B cell (primary cell): ENCODE data around the gene MYO1C. TPM values are rescaled to one million over a fixed set of nuclear protein-coding genes. Genes with fewer than 3 reads are reported as not detected.

ENCODE experiments used
- ATAC-seq: fragments of 200-7000 bp; cut with Tn5 transposase; one replicate; pipeline ENCODE4 v1.10.0; 2021; ENCODE audit warnings: low read depth, mild to moderate bottlenecking, moderate number of reproducible peaks, moderate library complexity
- CTCF ChIA-PET: fragments of 350-600 bp; sonication (Branson Sonifier 250); formaldehyde crosslinking; loops from one replicate; lab custom pipeline; 2021; ENCODE audit warnings: antibody characterized with exemption, inconsistent platforms; lab: Charles Lee
- POLR2A ChIA-PET: fragments of 350-600 bp; sonication (Branson Sonifier 250); formaldehyde crosslinking; loops from one replicate; lab custom pipeline; 2021; ENCODE audit warnings: antibody characterized with exemption; lab: Charles Lee
- DNase-seq: peaks from one replicate; pipeline ENCODE4 v3.0.0; 2013
- H2AFZ ChIP-seq: 2 replicates; pipeline ENCODE4 v1.6.1; 2012; ENCODE audit warnings: mild to moderate bottlenecking, low read depth, low read length; ENCODE audit not compliant: insufficient read depth, poor library complexity, severe bottlenecking
- H3K27ac ChIP-seq, 2 donors: 1 replicate in 1 of 2; 2 replicates in 1 of 2; pipeline ENCODE4 v1.5.1; 2012 to 2013; ENCODE audit warnings: low read length in 2 of 2, mild to moderate bottlenecking in 2 of 2, moderate library complexity in 1 of 2
- H3K27me3 ChIP-seq, 4 experiments: fragments of 200-600 bp in 1 of 4; sonication (generic) in 1 of 4; replicated peaks in 1 of 4; 1 replicate in 2 of 4; 2 replicates in 2 of 4; pipeline versions ENCODE4 v1.6.1 to v1.7.0; 2013 to 2016; ENCODE audit warnings: low read length in 3 of 4, mild to moderate bottlenecking in 2 of 4, mixed read lengths in 1 of 4, moderate library complexity in 1 of 4; ENCODE audit not compliant: insufficient read depth in 4 of 4, control insufficient read depth in 3 of 4; ENCODE audit errors: control extremely low read depth in 1 of 4
- H3K36me3 ChIP-seq, 2 experiments: replicated peaks in 1 of 2; 1 replicate in 1 of 2; 2 replicates in 1 of 2; pipeline versions ENCODE4 v1.6.1 to v1.7.1; 2013; ENCODE audit warnings: low read length in 1 of 2; ENCODE audit not compliant: insufficient read depth in 2 of 2, control insufficient read depth in 1 of 2; ENCODE audit errors: control extremely low read depth in 1 of 2, extremely low read depth in 1 of 2
- H3K4me1 ChIP-seq, 2 donors: fragments of 200-600 bp in 1 of 2; sonication (generic) in 1 of 2; 1 replicate in 1 of 2; 2 replicates in 1 of 2; pipeline versions ENCODE4 v1.5.1 to v1.6.1; 2013 to 2017; ENCODE audit warnings: low read length in 2 of 2; ENCODE audit not compliant: control insufficient read depth in 2 of 2, insufficient read depth in 2 of 2
- H3K4me2 ChIP-seq: replicated peaks from 2 replicates; pipeline ENCODE3; 2012; ENCODE audit warnings: mild to moderate bottlenecking, low read depth, low read length; ENCODE audit not compliant: poor library complexity, severe bottlenecking
- H3K4me3 ChIP-seq, 5 experiments: fragments of 200-600 bp in 1 of 5; sonication (generic) in 1 of 5; 1 replicate in 3 of 5; 2 replicates in 2 of 5; pipeline versions ENCODE4 v1.5.1 to v1.7.0; 2011 to 2016; ENCODE audit warnings: low read length in 4 of 5, mild to moderate bottlenecking in 4 of 5, low read depth in 2 of 5, control low read depth in 1 of 5, moderate library complexity in 1 of 5; ENCODE audit not compliant: insufficient read depth in 1 of 5; ENCODE audit errors: control extremely low read depth in 1 of 5, extremely low read depth in 1 of 5
- H3K79me2 ChIP-seq: fragments of 200-600 bp; sonication (generic); one replicate; pipeline ENCODE4 v1.6.0; 2016; ENCODE audit warnings: low read length; ENCODE audit not compliant: control insufficient read depth, insufficient read depth
- H3K9ac ChIP-seq: fragments of 200-600 bp; sonication (generic); 2 replicates; pipeline ENCODE4 v1.6.1; 2017; ENCODE audit warnings: mild to moderate bottlenecking, low read length, moderate library complexity
- H3K9me3 ChIP-seq, 3 donors: one replicate each; pipeline versions ENCODE4 v1.6.1 to v1.7.1; 2013; ENCODE audit warnings: low read length in 2 of 3; ENCODE audit not compliant: control insufficient read depth in 2 of 3, insufficient read depth in 1 of 3; ENCODE audit errors: control extremely low read depth in 1 of 3
- H4K20me1 ChIP-seq: 2 replicates; pipeline ENCODE4 v1.6.0; 2012; ENCODE audit warnings: mild to moderate bottlenecking, low read length; ENCODE audit not compliant: insufficient read depth, control insufficient read depth, poor library complexity, severe bottlenecking
- H3K27ac Mint-ChIP-seq: one replicate; pipeline ENCODE4 v1.8.0; 2021; ENCODE audit warnings: mixed read lengths
- H3K27me3 Mint-ChIP-seq: one replicate; pipeline ENCODE4 v1.8.0; 2021; ENCODE audit warnings: mixed read lengths
- H3K4me1 Mint-ChIP-seq: one replicate; pipeline ENCODE4 v1.8.0; 2021; ENCODE audit warnings: mixed read lengths
- H3K4me3 Mint-ChIP-seq: one replicate; pipeline ENCODE4 v1.8.0; 2021; ENCODE audit warnings: mixed read lengths
- H3K9me3 Mint-ChIP-seq: one replicate; pipeline ENCODE4 v1.8.0; 2022; ENCODE audit warnings: mixed read lengths; ENCODE audit not compliant: insufficient read depth
- EZH2 ChIP-seq: IDR thresholded peaks from 2 replicates; pipeline ENCODE4 v1.6.1; 2012; ENCODE audit warnings: borderline replicate concordance, low read depth, mild to moderate bottlenecking, moderate library complexity, low read length; ENCODE audit not compliant: insufficient read depth, poor library complexity, severe bottlenecking
- WGBS: methylation state at CpG from one replicate; pipeline ENCODE4 v1.1.5; 2013; ENCODE audit warnings: missing lambda C conversion rate; ENCODE audit not compliant: insufficient coverage; 5-methylcytosine and 5-hydroxymethylcytosine counted together
- intact Hi-C: fragments of 100-400 bp; cut with micrococcal nuclease; formaldehyde crosslinking; loops from one replicate; pipeline ENCODE4 v1.10.0; 2022
- polyA plus RNA-seq: library from polyadenylated mRNA; depleted of rRNA; stranded (reverse); fragments of >200 nt; gene quantifications from 2 replicates; pipeline ENCODE4 v1.2.3, GENCODE V29; 2012
- total RNA-seq, 2 donors: library from RNA; stranded (reverse); fragments of 120-200 nt in 1 of 2; gene quantifications; 1 replicate in 1 of 2; 2 replicates in 1 of 2; pipeline versions ENCODE4 v1.2.3 to v1.2.4, GENCODE V29; 2013 to 2022
- TF ChIP-seq, protein P1 (sequence below): fragments of 200-600 bp; IDR thresholded peaks from one replicate; pipeline ENCODE4 v1.8.0; 2022; ENCODE audit warnings: antibody characterized with exemption, mild to moderate bottlenecking

MYO1C gene
- total and polyA plus RNA-seq, 2 donors (not counting 1 experiment from before 2014, with no cell fraction given), result 54.7 to 81.7 TPM

DNA sequence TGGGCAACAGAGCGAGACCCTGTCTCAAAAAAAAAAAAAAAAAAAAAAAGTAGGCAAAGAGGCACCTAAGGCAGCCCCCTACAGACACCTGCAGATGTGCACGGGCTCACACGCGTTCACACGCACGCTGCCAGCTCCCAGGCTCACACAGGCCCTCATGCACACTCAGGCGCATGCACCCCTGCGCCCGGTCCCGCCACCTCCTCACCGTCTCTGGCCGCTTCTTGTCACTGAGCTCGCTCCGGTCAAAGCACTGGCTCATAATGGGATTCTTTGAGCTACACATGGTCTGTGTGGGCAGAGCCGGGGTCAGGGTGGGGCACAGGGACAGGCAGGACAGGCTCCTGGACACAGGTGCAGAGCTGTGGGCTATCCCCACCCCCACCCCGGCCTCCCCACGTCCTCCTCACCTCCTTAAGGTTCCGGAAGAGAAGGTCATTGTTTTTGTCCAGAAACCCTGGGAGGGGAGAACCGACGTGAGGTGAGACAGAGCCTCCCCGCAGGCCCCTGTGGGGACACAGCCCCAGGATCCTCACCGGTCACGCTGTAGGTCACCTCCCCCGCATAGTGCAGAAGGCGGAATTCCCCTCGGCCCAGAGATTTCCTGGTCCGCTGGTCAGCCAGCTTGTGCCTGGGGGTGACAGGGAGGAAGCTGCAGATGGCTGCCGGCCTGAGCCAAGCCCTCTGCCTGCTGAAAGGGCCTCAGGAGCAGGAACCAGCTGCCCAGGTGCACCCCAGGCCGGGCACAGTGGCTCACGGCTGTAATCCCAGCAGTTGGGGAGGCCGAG lies 17.9 kb downstream of the MYO1C start:
- H4K20me1 ChIP-seq, result peaks cover 54% of the 10 kb centered on the region
- peak overlapping the region in 1 of 5 experiments; percentile 1 for H3K4me3 ChIP-seq
- H3K4me1 Mint-ChIP-seq, result peaks cover 42% of the 10 kb centered on the region
- peaks cover 0 to 43% of the 10 kb centered on the region in 2 experiments for H3K36me3 ChIP-seq
- H2AFZ ChIP-seq, result no peak overlapping the region
- peak overlapping the region; percentile 10 to 81 for H3K27ac ChIP-seq
- peak overlapping the region; percentile 82 for H3K4me3 Mint-ChIP-seq
- DNase-seq, result peak; percentile 75
- H3K79me2 ChIP-seq, result peaks cover 17% of the 10 kb centered on the region
- no peaks in the 10 kb centered on the region for H3K9me3 ChIP-seq
- WGBS, result 24% methylated on average over 23 of the region's 31 CpGs
- ATAC-seq, result peak; percentile 56
- peak overlapping the region; percentile 81 for H3K27ac Mint-ChIP-seq
- H3K4me1 ChIP-seq, result peaks cover 36 to 66% of the 10 kb centered on the region in 2 donors
- CTCF ChIA-PET, result interaction anchor here (0.7 to 3.9 kb wide), 7 partner anchors 10 to 281 kb away, joined by 3 to 23 read pairs (median 4); partner anchors contain the start of gene INPP5K
- H3K27me3 Mint-ChIP-seq, result no peaks in the 10 kb centered on the region
- TF ChIP-seq EZH2, result no peak
- TF ChIP-seq, protein P1, sequence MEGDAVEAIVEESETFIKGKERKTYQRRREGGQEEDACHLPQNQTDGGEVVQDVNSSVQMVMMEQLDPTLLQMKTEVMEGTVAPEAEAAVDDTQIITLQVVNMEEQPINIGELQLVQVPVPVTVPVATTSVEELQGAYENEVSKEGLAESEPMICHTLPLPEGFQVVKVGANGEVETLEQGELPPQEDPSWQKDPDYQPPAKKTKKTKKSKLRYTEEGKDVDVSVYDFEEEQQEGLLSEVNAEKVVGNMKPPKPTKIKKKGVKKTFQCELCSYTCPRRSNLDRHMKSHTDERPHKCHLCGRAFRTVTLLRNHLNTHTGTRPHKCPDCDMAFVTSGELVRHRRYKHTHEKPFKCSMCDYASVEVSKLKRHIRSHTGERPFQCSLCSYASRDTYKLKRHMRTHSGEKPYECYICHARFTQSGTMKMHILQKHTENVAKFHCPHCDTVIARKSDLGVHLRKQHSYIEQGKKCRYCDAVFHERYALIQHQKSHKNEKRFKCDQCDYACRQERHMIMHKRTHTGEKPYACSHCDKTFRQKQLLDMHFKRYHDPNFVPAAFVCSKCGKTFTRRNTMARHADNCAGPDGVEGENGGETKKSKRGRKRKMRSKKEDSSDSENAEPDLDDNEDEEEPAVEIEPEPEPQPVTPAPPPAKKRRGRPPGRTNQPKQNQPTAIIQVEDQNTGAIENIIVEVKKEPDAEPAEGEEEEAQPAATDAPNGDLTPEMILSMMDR, result no peak
- H3K4me2 ChIP-seq, result peak overlapping the region; percentile 78
- POLR2A ChIA-PET, result interaction anchor here (0.5 to 2.4 kb wide), 11 partner anchors 8 to 241 kb away, joined by 3 to 24 read pairs (median 8); partner anchors contain the start of genes INPP5K and SLC43A2
- no peak overlapping the region for H3K9ac ChIP-seq
- H3K27me3 ChIP-seq, result no peaks in the 10 kb centered on the region
- intact Hi-C loops, result loop anchor here (1.0 to 5.0 kb wide), 4 partner anchors 11 to 107 kb away; no protein-coding TSS in a partner anchor
- H3K9me3 Mint-ChIP-seq, result no peaks in the 10 kb centered on the region
